ENCODE results near the gene MPP2. TPM values are rescaled to one million over a fixed set of nuclear protein-coding genes. Genes with fewer than 3 reads are reported as not detected.

Gene MPP2
- total and polyA plus RNA-seq, 2 experiments from 2014 or later: 1.3 to 1.4 TPM

GRCh38 chr17:43935204-43935925, 28.0 kb upstream of the MPP2 start:
- TF ChIP-seq CTCF (IDR thresholded peaks at IDR 0.05; ENCODE audit: poor library complexity) (no peak), EZH2 (IDR thresholded peaks at IDR 0.05; ENCODE audit: borderline replicate concordance) (no peak), EZH2phosphoT487 (IDR thresholded peaks at IDR 0.05; ENCODE audit: low read depth, severe bottlenecking, unreplicated experiment) (no peak)
- no peak overlapping the region for H3K4me3 ChIP-seq
- H3K27me3 ChIP-seq: no peaks in the 10 kb centered on the region
- H3K79me2 ChIP-seq: no peaks in the 10 kb centered on the region
- H2AFZ ChIP-seq: no peak overlapping the region
- peaks cover 3% of the 10 kb centered on the region for H3K4me1 ChIP-seq (ENCODE audit: insufficient read depth)
- no peaks in the 10 kb centered on the region for H3K36me3 ChIP-seq (replicated peaks; ENCODE audit: insufficient read depth, low read depth)
- no peak overlapping the region for H3K4me2 ChIP-seq
- no peak overlapping the region for H3K27ac ChIP-seq
- no peak for DNase-seq (ENCODE audit: low spot score)
- H3K9me3 ChIP-seq (ENCODE audit: low read depth): no peaks in the 10 kb centered on the region
- H3K9me2 ChIP-seq (replicated peaks; ENCODE audit: insufficient read depth): no peaks in the 10 kb centered on the region
- H4K20me1 ChIP-seq (ENCODE audit: insufficient read depth, poor library complexity, severe bottlenecking): no peaks in the 10 kb centered on the region
- 80% methylated on average over 5 of the region's 5 CpGs for WGBS (ENCODE audit: low lambda C conversion rate, missing lambda C conversion rate)

GRCh38 chr17:43932923-43933322, 25.6 kb upstream of the MPP2 start:
- Histone ChIP-seq H3K79me2 (no peaks in the 10 kb centered on the region), H3K4me1 (ENCODE audit: insufficient read depth) (peaks cover 8% of the 10 kb centered on the region), H3K27me3 (no peaks in the 10 kb centered on the region), H3K27ac (no peak overlapping the region), H3K4me3 (no peak overlapping the region), H4K20me1 (ENCODE audit: insufficient read depth, poor library complexity, severe bottlenecking) (no peaks in the 10 kb centered on the region), H2AFZ (no peak overlapping the region), H3K36me3 (replicated peaks; ENCODE audit: insufficient read depth, low read depth) (no peaks in the 10 kb centered on the region), H3K9me3 (ENCODE audit: low read depth) (no peaks in the 10 kb centered on the region), H3K9me2 (replicated peaks; ENCODE audit: insufficient read depth) (no peaks in the 10 kb centered on the region), H3K4me2 (no peak overlapping the region)
- no peak for TF ChIP-seq CTCF (IDR thresholded peaks at IDR 0.05; ENCODE audit: poor library complexity)
- 87% methylated on average over 4 of the region's 4 CpGs for WGBS (ENCODE audit: low lambda C conversion rate, missing lambda C conversion rate)
- DNase-seq (ENCODE audit: low spot score): no peak

- no peak overlapping the region for H2AFZ ChIP-seq
- 88% methylated on average over 10 of the region's 10 CpGs for WGBS (ENCODE audit: low lambda C conversion rate, missing lambda C conversion rate)
- no peak overlapping the region for H3K27ac ChIP-seq
- no peaks in the 10 kb centered on the region for H3K79me2 ChIP-seq
- no peaks in the 10 kb centered on the region for H3K36me3 ChIP-seq (replicated peaks; ENCODE audit: insufficient read depth, low read depth)
- DNase-seq (ENCODE audit: low spot score): no peak
- no peaks in the 10 kb centered on the region for H4K20me1 ChIP-seq (ENCODE audit: insufficient read depth, poor library complexity, severe bottlenecking)
- no peak overlapping the region for H3K4me2 ChIP-seq
- H3K9me2 ChIP-seq (replicated peaks; ENCODE audit: insufficient read depth): no peaks in the 10 kb centered on the region
- TF ChIP-seq CTCF (IDR thresholded peaks at IDR 0.05; ENCODE audit: poor library complexity): no peak
- TF ChIP-seq EZH2 (IDR thresholded peaks at IDR 0.05; ENCODE audit: borderline replicate concordance): no peak
- TF ChIP-seq EZH2phosphoT487 (IDR thresholded peaks at IDR 0.05; ENCODE audit: low read depth, severe bottlenecking, unreplicated experiment): no peak
- H3K27me3 ChIP-seq: no peaks in the 10 kb centered on the region
- no peak overlapping the region for H3K4me3 ChIP-seq
- no peaks in the 10 kb centered on the region for H3K9me3 ChIP-seq (ENCODE audit: low read depth)
- H3K4me1 ChIP-seq (ENCODE audit: insufficient read depth): peaks cover 11% of the 10 kb centered on the region
Measured at GRCh38 chr17:43932357-43932756, 25.0 kb upstream of the MPP2 start.

Measured in hepatocyte (in vitro differentiated cells).